Panc1 (cell line): ENCODE data around the gene C1orf167. TPM values are rescaled to one million over a fixed set of nuclear protein-coding genes. Genes with fewer than 3 reads are reported as not detected.
A peak's percentile ranks its signal among the peaks of the same experiment; 100 is the strongest.

ENCODE experiments used
- ATAC-seq: fragments of 200-7000 bp; cut with Tn5 transposase; 2 replicates; pipeline ENCODE4 v1.9.1; 2020; ENCODE audit warnings: mild to moderate bottlenecking, moderate library complexity
- BruUV-seq: library from RNA; stranded (reverse); fragments of 400-500 nt; replicated peaks from 2 replicates; lab custom pipeline; 2021; lab: Mats Ljungman, UMichigan
- CTCF ChIA-PET: fragments of 300-600 bp; sonication (Branson Sonifier 250); formaldehyde crosslinking; loops from one replicate; lab custom pipeline; 2022; ENCODE audit warnings: antibody characterized with exemption; lab: Charles Lee
- POLR2A ChIA-PET: fragments of 300-600 bp; sonication (Branson Sonifier 250); formaldehyde crosslinking; loops from one replicate; lab custom pipeline; 2022; ENCODE audit warnings: antibody characterized with exemption; lab: Charles Lee
- DNase-seq: peaks from one replicate; pipeline ENCODE4 v3.0.0-alpha.2; 2010; ENCODE audit warnings: low read depth, low spot score
- H3K27ac ChIP-seq: 2 replicates; pipeline ENCODE4 v1.5.1; 2011; ENCODE audit warnings: mild to moderate bottlenecking, low read length, inconsistent platforms
- H3K27me3 ChIP-seq: fragments of 200-500 bp; sonication (Bioruptor generic); 2 replicates; pipeline ENCODE4 v1.6.0; 2014; ENCODE audit warnings: low read length, inconsistent platforms; ENCODE audit not compliant: control insufficient read depth, insufficient read depth
- H3K36me3 ChIP-seq: fragments of 200-500 bp; sonication (Bioruptor generic); 2 replicates; pipeline ENCODE4 v1.5.1; 2014; ENCODE audit warnings: inconsistent platforms, mild to moderate bottlenecking, low read length, moderate library complexity; ENCODE audit not compliant: control insufficient read depth, insufficient read depth
- H3K4me1 ChIP-seq: 2 replicates; pipeline ENCODE4 v1.5.1; 2011; ENCODE audit warnings: inconsistent platforms, mild to moderate bottlenecking, low read length, moderate library complexity; ENCODE audit not compliant: control insufficient read depth, insufficient read depth
- H3K4me3 ChIP-seq, 2 experiments: 2 replicates each; pipeline ENCODE4 v1.5.1; 2011 to 2012; ENCODE audit warnings: low read depth in 2 of 2, low read length in 2 of 2, mild to moderate bottlenecking in 2 of 2, inconsistent platforms in 1 of 2, moderate library complexity in 1 of 2
- H3K9me3 ChIP-seq: fragments of 200-500 bp; sonication (Bioruptor generic); 2 replicates; pipeline ENCODE4 v1.5.1; 2014; ENCODE audit warnings: low read depth, mild to moderate bottlenecking, inconsistent platforms, low read length, moderate library complexity; ENCODE audit not compliant: control insufficient read depth, insufficient read depth
- POLR2AphosphoS5 ChIP-seq: IDR thresholded peaks from 2 replicates; pipeline ENCODE4 v1.6.1; 2012; ENCODE audit warnings: mild to moderate bottlenecking, low read depth, low read length, moderate library complexity
- REST ChIP-seq, 2 experiments: IDR thresholded peaks; 2 replicates each; pipeline ENCODE4 v1.6.1; 2011 to 2012; ENCODE audit warnings: low read depth in 2 of 2, control low read depth in 1 of 2, low read length in 1 of 2, mild to moderate bottlenecking in 1 of 2, moderate library complexity in 1 of 2; ENCODE audit not compliant: insufficient read depth in 1 of 2
- SIN3A ChIP-seq: IDR thresholded peaks from 2 replicates; pipeline ENCODE4 v1.6.1; 2012; ENCODE audit warnings: low read depth, mild to moderate bottlenecking, low read length, moderate library complexity, borderline replicate concordance; ENCODE audit not compliant: insufficient read depth
- TCF7L2 ChIP-seq: IDR thresholded peaks from 2 replicates; pipeline ENCODE4 v1.6.1; 2011; ENCODE audit warnings: mild to moderate bottlenecking, low read depth, low read length, inconsistent platforms
- in situ Hi-C: cut with HindIII; loops from 2 replicates; pipeline ENCODE4 v1.10.0; 2016; ENCODE audit warnings: low sequenced_read_pairs, low pct_unique_long_range_greater_than_20kb
- intact Hi-C: fragments of 100-400 bp; cut with micrococcal nuclease; formaldehyde crosslinking; loops from one replicate; pipeline ENCODE4 v1.10.0; 2022; ENCODE audit not compliant: unreplicated experiment
- total RNA-seq: library from RNA; stranded (reverse); gene quantifications from one replicate; pipeline ENCODE4 v1.2.1, GENCODE V29; 2021; ENCODE audit not compliant: unreplicated experiment
- TF ChIP-seq, protein P1 (sequence below): fragments of 450-650 bp; IDR thresholded peaks from 2 replicates; pipeline ENCODE4 v1.5.1; 2017; ENCODE audit warnings: mild to moderate bottlenecking

C1orf167 gene
- total RNA-seq, 1 experiment from 2014 or later, result not detected

GRCh38 chr1:11800756-11801433 is 38.9 kb downstream of the C1orf167 start:
- H3K27ac ChIP-seq, result no peak overlapping the region
- TF ChIP-seq SIN3A, result no peak
- TF ChIP-seq TCF7L2, result no peak
- no peak for ATAC-seq
- DNase-seq, result no peak
- CTCF ChIA-PET, result no interaction called here
- in situ Hi-C loops, result no loop called here
- POLR2A ChIA-PET, result no interaction called here
- no peaks in the 10 kb centered on the region; the same call in 1 of the 2 replicates for H3K36me3 ChIP-seq
- H3K4me1 ChIP-seq, result peaks cover 26% of the 10 kb centered on the region
- H3K27me3 ChIP-seq, result no peaks in the 10 kb centered on the region
- no peaks in the 10 kb centered on the region for H3K9me3 ChIP-seq
- H3K4me3 ChIP-seq, result no peak overlapping the region
- BruUV-seq, result no TSS peak
- intact Hi-C loops, result no loop called here

GRCh38 chr1:11802616-11802972 is 40.6 kb downstream of the C1orf167 start:
- intact Hi-C loops, result no loop called here
- Histone ChIP-seq H3K9me3 (no peaks in the 10 kb centered on the region), H3K27me3 (no peaks in the 10 kb centered on the region), H3K36me3 (no peaks in the 10 kb centered on the region; the same call in none of the 2 replicates), H3K27ac (peak overlapping the region; percentile 55), H3K4me1 (peaks cover 36% of the 10 kb centered on the region), H3K4me3 (0 out of 4 replicates have a peak overlapping the region, but pooled peaks of 1 of the 2 experiments have one; percentile 6)
- in situ Hi-C loops, result no loop called here
- no peak for ATAC-seq
- POLR2A ChIA-PET, result no interaction called here
- TF ChIP-seq SIN3A, result no peak
- no peak for TF ChIP-seq REST (IDR thresholded peaks at IDR 0.05; ENCODE audit: insufficient read depth in 1 of 2, low read depth in 2 of 2, low read length in 1 of 2)
- TF ChIP-seq, protein P1, sequence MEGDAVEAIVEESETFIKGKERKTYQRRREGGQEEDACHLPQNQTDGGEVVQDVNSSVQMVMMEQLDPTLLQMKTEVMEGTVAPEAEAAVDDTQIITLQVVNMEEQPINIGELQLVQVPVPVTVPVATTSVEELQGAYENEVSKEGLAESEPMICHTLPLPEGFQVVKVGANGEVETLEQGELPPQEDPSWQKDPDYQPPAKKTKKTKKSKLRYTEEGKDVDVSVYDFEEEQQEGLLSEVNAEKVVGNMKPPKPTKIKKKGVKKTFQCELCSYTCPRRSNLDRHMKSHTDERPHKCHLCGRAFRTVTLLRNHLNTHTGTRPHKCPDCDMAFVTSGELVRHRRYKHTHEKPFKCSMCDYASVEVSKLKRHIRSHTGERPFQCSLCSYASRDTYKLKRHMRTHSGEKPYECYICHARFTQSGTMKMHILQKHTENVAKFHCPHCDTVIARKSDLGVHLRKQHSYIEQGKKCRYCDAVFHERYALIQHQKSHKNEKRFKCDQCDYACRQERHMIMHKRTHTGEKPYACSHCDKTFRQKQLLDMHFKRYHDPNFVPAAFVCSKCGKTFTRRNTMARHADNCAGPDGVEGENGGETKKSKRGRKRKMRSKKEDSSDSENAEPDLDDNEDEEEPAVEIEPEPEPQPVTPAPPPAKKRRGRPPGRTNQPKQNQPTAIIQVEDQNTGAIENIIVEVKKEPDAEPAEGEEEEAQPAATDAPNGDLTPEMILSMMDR, result no peak
- no peak for TF ChIP-seq TCF7L2
- no peak for TF ChIP-seq POLR2AphosphoS5
- CTCF ChIA-PET, result interaction anchor here (0.7 kb wide), 1 partner anchor 18 kb away, joined by 3 read pairs; no protein-coding TSS in a partner anchor
- no TSS peak for BruUV-seq
- DNase-seq, result no peak
